K562 (cell line): ENCODE results near the gene POLR3G. TPM values are rescaled to one million over a fixed set of nuclear protein-coding genes. Genes with fewer than 3 reads are reported as not detected.

Experiments
- ATF7 ChIP-seq: fragments of 450-650 bp; IDR thresholded peaks from 2 replicates; pipeline ENCODE4 v1.7.1; 2014; ENCODE audit warnings: mild to moderate bottlenecking, moderate library complexity
- CBX3 ChIP-seq, 2 experiments: IDR thresholded peaks; 1 replicate in 1 of 2; 2 replicates in 1 of 2; pipeline ENCODE4 v1.6.1; 2012; ENCODE audit warnings: inconsistent platforms in 2 of 2, low read length in 2 of 2, borderline replicate concordance in 1 of 2, control low read depth in 1 of 2
- ELF4 ChIP-seq: fragments of 450-650 bp; formaldehyde crosslinking; IDR thresholded peaks from 2 replicates; pipeline ENCODE4 v1.4.0; 2022; ENCODE audit warnings: missing genetic modification characterization
- HNRNPH1 ChIP-seq: fragments of 200-400 bp; formaldehyde crosslinking; optimal IDR thresholded peaks from 2 replicates; pipeline ENCODE3; 2017; ENCODE audit warnings: low read depth, mild to moderate bottlenecking, low read length, moderate library complexity
- KDM5B ChIP-seq: fragments of 200-600 bp; sonication (generic); IDR thresholded peaks from 2 replicates; pipeline ENCODE4 v1.6.1; 2012; ENCODE audit warnings: low read depth, mild to moderate bottlenecking, moderate library complexity, low read length, control low read depth, inconsistent platforms; ENCODE audit not compliant: insufficient replicate concordance
- KHSRP ChIP-seq: fragments of 450-650 bp; IDR thresholded peaks from 2 replicates; pipeline ENCODE4 v1.6.1; 2017
- NCOR1 ChIP-seq: fragments of 450-650 bp; IDR thresholded peaks from 2 replicates; pipeline ENCODE4 v1.6.1; 2016; ENCODE audit warnings: mild to moderate bottlenecking, moderate library complexity
- NRF1 ChIP-seq, 2 experiments: fragments of 450-650 bp; IDR thresholded peaks in 1 of 2; conservative IDR thresholded peaks in 1 of 2; 2 replicates each; pipeline ENCODE4 v1.6.1; 2014; ENCODE audit warnings: mild to moderate bottlenecking in 2 of 2
- RFX7 ChIP-seq: fragments of 250-450 bp; sonication (Bioruptor Pico); IDR thresholded peaks from 2 replicates; pipeline ENCODE4 v1.5.1; 2021; ENCODE audit warnings: mild to moderate bottlenecking
- ZNF140 ChIP-seq: fragments of 250-450 bp; sonication (Bioruptor Pico); IDR thresholded peaks from 2 replicates; pipeline ENCODE4 v1.8.0; 2021; ENCODE audit warnings: moderate library complexity, mild to moderate bottlenecking, inconsistent platforms
- ZNF584 ChIP-seq: fragments of 200-800 bp; sonication (Bioruptor generic); IDR thresholded peaks from 2 replicates; pipeline ENCODE4 v1.6.1; 2016; ENCODE audit warnings: low read depth, mild to moderate bottlenecking, missing genetic modification characterization, missing compliant biosample characterization
- ZNF589 ChIP-seq: fragments of 200-800 bp; sonication (Bioruptor generic); IDR thresholded peaks from 2 replicates; pipeline ENCODE4 v1.6.1; 2016; ENCODE audit warnings: low read depth, missing genetic modification characterization, missing compliant biosample characterization
- ZSCAN32 ChIP-seq: fragments of 450-650 bp; formaldehyde crosslinking; IDR thresholded peaks from 2 replicates; pipeline ENCODE4 v1.4.0; 2020; ENCODE audit warnings: mild to moderate bottlenecking, moderate library complexity
- polyA plus RNA-seq, 8 experiments: library from polyadenylated mRNA; depleted of rRNA in 4 of 8; stranded (reverse) in 5 of 8; unstranded in 3 of 8; fragments of >200 nt; fragmentation: Nextera tagmentation in 2 of 8; fragmentation: Illumina TruSeq in 1 of 8; extraction: Ambion mirVana in 2 of 8; extraction: Trizol in 1 of 8; gene quantifications; 2 replicates each; pipeline versions ENCODE4 v1.2.1 to v1.2.3, GENCODE V29; 2011 to 2014; ENCODE audit warnings: inconsistent platforms in 1 of 8, missing spikeins in 1 of 8
- total RNA-seq, 7 experiments: library from RNA; depleted of rRNA in 6 of 7; stranded (reverse); fragments of >200 nt in 6 of 7; fragmentation: Illumina TruSeq in 2 of 7; extraction: Trizol in 2 of 7; gene quantifications; 2 replicates each; pipeline versions ENCODE4 v1.2.1 to v1.2.3, GENCODE V29; 2011 to 2021; ENCODE audit warnings: low replicate concordance in 1 of 7
- TF ChIP-seq, protein P1 (sequence below): fragments of 450-650 bp; IDR thresholded peaks from 2 replicates; pipeline ENCODE4 v1.6.1; 2016; ENCODE audit warnings: mild to moderate bottlenecking
- TF ChIP-seq, protein P2 (sequence below), 2 experiments: fragments of 250-450 bp in 1 of 2; fragments of 450-650 bp in 1 of 2; sonication (Bioruptor Pico) in 1 of 2; IDR thresholded peaks; 2 replicates each; pipeline versions ENCODE4 v1.6.1 to v1.8.0; 2016 to 2021; ENCODE audit warnings: mild to moderate bottlenecking in 2 of 2, moderate library complexity in 2 of 2, missing compliant biosample characterization in 1 of 2, missing genetic modification characterization in 1 of 2
- TF ChIP-seq, protein P3 (sequence below): sonication (generic); formaldehyde crosslinking; IDR thresholded peaks from 2 replicates; pipeline ENCODE4 v1.8.1; 2023; ENCODE audit warnings: missing genetic modification reagents, mild to moderate bottlenecking, borderline replicate concordance
- TF ChIP-seq, protein P4 (sequence below): fragments of 200-800 bp; sonication (Bioruptor generic); IDR thresholded peaks from 2 replicates; pipeline ENCODE4 v1.6.1; 2017; ENCODE audit warnings: missing genetic modification characterization, missing compliant biosample characterization

The POLR3G gene
- total and polyA plus RNA-seq, 9 of the 15 experiments (the other 6 are each of a cell fraction or from before 2014, with no cell fraction given) = 39.0 to 111 (median 59.0) TPM

DNA sequence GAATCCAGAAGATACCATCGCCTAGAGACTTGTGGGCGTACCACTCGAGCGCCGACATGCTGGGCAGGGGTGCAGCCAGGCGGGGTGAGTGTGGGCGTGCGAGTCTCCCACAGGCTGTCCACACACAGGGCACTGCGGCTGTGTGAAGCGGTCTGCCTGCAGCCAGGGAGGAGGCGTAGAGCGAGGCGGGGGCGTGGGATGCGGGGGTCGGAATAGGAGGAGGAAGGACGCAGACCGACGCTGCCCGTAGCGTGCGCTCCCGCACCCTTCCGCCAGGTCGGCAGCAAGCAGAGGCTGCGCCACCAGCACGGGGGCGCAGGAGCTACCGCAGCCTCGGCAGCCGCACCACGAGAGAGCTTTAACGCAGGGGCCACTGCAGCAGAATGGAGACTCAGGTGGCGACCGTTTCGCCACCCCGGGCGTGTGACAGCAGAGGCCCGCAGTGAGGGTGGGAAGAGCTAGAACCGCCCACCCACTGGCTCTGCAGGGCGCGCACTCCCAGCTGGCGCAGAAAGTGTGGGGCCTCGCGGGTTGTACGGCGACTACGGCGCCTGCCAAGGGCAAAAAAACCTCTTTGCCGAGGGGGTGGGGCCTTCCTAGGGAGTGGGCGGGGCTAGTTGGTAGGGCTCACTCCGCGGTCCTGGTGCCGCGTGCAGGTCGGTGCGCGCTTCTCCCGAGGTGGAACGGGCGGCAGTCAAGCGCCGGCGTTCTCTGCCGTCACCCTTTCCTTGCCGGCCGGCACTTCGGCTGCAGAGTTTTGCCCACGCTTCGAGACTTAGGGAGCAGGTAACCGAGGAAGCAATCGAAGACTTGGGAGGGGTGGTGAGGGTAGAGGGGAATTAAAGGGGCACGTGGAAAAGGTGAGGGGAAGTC is at the start of gene POLR3G, which contains the start of gene MBLAC2 (continued):
- TF ChIP-seq, protein P1, sequence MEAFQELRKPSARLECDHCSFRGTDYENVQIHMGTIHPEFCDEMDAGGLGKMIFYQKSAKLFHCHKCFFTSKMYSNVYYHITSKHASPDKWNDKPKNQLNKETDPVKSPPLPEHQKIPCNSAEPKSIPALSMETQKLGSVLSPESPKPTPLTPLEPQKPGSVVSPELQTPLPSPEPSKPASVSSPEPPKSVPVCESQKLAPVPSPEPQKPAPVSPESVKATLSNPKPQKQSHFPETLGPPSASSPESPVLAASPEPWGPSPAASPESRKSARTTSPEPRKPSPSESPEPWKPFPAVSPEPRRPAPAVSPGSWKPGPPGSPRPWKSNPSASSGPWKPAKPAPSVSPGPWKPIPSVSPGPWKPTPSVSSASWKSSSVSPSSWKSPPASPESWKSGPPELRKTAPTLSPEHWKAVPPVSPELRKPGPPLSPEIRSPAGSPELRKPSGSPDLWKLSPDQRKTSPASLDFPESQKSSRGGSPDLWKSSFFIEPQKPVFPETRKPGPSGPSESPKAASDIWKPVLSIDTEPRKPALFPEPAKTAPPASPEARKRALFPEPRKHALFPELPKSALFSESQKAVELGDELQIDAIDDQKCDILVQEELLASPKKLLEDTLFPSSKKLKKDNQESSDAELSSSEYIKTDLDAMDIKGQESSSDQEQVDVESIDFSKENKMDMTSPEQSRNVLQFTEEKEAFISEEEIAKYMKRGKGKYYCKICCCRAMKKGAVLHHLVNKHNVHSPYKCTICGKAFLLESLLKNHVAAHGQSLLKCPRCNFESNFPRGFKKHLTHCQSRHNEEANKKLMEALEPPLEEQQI = peak; percentile 62; the same call in 1 of the 2 replicates
- TF ChIP-seq CBX3 (IDR thresholded peaks at IDR 0.05; ENCODE audit: borderline replicate concordance in 1 of 2, low read length in 2 of 2) (peak in 1 of 2 experiments; percentile 7; a peak in 1 of 3 replicates), NRF1 (conservative IDR thresholded peaks at IDR 0.05 in 1 of 2, IDR thresholded peaks at IDR 0.05 in 1 of 2) (peak; percentile 85 to 87), KDM5B (peak; percentile 73), ZNF589 (CRISPR knock-in tag) (no peak), ELF4 (CRISPR knock-in tag) (no peak), ZNF140 (no peak), RFX7 (no peak), ZSCAN32 (CRISPR knock-in tag) (no peak), ATF7 (peak; percentile 82), ZNF584 (CRISPR knock-in tag) (no peak; the same call in 1 of the 2 replicates), NCOR1 (no peak; the same call in 1 of the 2 replicates), HNRNPH1 (no peak), KHSRP (no peak)
- TF ChIP-seq, protein P2, sequence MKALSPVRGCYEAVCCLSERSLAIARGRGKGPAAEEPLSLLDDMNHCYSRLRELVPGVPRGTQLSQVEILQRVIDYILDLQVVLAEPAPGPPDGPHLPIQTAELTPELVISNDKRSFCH (CRISPR knock-in tag; IDR thresholded peaks at IDR 0.05) = no peak
- TF ChIP-seq, protein P2 (tag; IDR thresholded peaks at IDR 0.05) = no peak
- TF ChIP-seq, protein P3, sequence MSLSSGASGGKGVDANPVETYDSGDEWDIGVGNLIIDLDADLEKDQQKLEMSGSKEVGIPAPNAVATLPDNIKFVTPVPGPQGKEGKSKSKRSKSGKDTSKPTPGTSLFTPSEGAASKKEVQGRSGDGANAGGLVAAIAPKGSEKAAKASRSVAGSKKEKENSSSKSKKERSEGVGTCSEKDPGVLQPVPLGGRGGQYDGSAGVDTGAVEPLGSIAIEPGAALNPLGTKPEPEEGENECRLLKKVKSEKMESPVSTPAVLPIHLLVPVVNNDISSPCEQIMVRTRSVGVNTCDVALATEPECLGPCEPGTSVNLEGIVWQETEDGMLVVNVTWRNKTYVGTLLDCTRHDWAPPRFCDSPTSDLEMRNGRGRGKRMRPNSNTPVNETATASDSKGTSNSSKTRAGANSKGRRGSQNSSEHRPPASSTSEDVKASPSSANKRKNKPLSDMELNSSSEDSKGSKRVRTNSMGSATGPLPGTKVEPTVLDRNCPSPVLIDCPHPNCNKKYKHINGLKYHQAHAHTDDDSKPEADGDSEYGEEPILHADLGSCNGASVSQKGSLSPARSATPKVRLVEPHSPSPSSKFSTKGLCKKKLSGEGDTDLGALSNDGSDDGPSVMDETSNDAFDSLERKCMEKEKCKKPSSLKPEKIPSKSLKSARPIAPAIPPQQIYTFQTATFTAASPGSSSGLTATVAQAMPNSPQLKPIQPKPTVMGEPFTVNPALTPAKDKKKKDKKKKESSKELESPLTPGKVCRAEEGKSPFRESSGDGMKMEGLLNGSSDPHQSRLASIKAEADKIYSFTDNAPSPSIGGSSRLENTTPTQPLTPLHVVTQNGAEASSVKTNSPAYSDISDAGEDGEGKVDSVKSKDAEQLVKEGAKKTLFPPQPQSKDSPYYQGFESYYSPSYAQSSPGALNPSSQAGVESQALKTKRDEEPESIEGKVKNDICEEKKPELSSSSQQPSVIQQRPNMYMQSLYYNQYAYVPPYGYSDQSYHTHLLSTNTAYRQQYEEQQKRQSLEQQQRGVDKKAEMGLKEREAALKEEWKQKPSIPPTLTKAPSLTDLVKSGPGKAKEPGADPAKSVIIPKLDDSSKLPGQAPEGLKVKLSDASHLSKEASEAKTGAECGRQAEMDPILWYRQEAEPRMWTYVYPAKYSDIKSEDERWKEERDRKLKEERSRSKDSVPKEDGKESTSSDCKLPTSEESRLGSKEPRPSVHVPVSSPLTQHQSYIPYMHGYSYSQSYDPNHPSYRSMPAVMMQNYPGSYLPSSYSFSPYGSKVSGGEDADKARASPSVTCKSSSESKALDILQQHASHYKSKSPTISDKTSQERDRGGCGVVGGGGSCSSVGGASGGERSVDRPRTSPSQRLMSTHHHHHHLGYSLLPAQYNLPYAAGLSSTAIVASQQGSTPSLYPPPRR = no peak
- TF ChIP-seq, protein P4, sequence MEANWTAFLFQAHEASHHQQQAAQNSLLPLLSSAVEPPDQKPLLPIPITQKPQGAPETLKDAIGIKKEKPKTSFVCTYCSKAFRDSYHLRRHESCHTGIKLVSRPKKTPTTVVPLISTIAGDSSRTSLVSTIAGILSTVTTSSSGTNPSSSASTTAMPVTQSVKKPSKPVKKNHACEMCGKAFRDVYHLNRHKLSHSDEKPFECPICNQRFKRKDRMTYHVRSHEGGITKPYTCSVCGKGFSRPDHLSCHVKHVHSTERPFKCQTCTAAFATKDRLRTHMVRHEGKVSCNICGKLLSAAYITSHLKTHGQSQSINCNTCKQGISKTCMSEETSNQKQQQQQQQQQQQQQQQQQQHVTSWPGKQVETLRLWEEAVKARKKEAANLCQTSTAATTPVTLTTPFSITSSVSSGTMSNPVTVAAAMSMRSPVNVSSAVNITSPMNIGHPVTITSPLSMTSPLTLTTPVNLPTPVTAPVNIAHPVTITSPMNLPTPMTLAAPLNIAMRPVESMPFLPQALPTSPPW (CRISPR knock-in tag) = peak; percentile 84
